Natural killer cell (primary cell): Measurements from ENCODE around the gene UTP15. TPM values are rescaled to one million over a fixed set of nuclear protein-coding genes. Genes with fewer than 3 reads are reported as not detected.
A peak's percentile ranks its signal among the peaks of the same experiment; 100 is the strongest.

Experiments
- ATAC-seq, 3 donors: fragments of 150-1000 bp in 2 of 3; fragments of 200-7000 bp in 1 of 3; cut with Tn5 transposase; 1 replicate in 1 of 3; 2 replicates in 2 of 3; pipeline ENCODE4 v1.10.0; 2021; ENCODE audit warnings: mild to moderate bottlenecking in 2 of 3, moderate library complexity in 2 of 3
- DNase-seq, 2 donors: peaks; one replicate each; pipeline versions ENCODE4 v3.0.0 to v3.0.0-alpha.2; 2013 to 2021; ENCODE audit warnings: mixed read lengths in 1 of 2
- H3K27ac ChIP-seq: one replicate; pipeline ENCODE4 v1.5.1; 2013; ENCODE audit warnings: mild to moderate bottlenecking, low read length
- H3K27me3 ChIP-seq: one replicate; pipeline ENCODE4 v1.6.1; 2013; ENCODE audit warnings: low read length; ENCODE audit not compliant: control insufficient read depth, insufficient read depth
- H3K36me3 ChIP-seq: one replicate; pipeline ENCODE4 v1.6.1; 2013; ENCODE audit warnings: low read length; ENCODE audit not compliant: control insufficient read depth, insufficient read depth
- H3K4me1 ChIP-seq: one replicate; pipeline ENCODE4 v1.6.1; 2013; ENCODE audit warnings: low read length; ENCODE audit not compliant: control insufficient read depth, insufficient read depth
- H3K4me3 ChIP-seq: one replicate; pipeline ENCODE4 v1.5.1; 2013; ENCODE audit warnings: low read length
- H3K9me3 ChIP-seq: one replicate; pipeline ENCODE4 v1.6.1; 2013; ENCODE audit warnings: low read length; ENCODE audit not compliant: control insufficient read depth, insufficient read depth
- H3K27ac Mint-ChIP-seq, 2 donors: one replicate each; pipeline ENCODE4 v1.8.0; 2022; ENCODE audit warnings: mild to moderate bottlenecking in 2 of 2, mixed read lengths in 2 of 2, moderate library complexity in 1 of 2
- H3K27me3 Mint-ChIP-seq, 2 donors: one replicate each; pipeline ENCODE4 v1.8.0; 2022; ENCODE audit warnings: low read depth in 2 of 2, mixed read lengths in 2 of 2
- H3K36me3 Mint-ChIP-seq: one replicate; pipeline ENCODE4 v1.8.0; 2022; ENCODE audit warnings: mixed read lengths
- H3K4me1 Mint-ChIP-seq, 2 donors: one replicate each; pipeline ENCODE4 v1.8.0; 2022; ENCODE audit warnings: mixed read lengths in 2 of 2
- H3K4me3 Mint-ChIP-seq: one replicate; pipeline ENCODE4 v1.8.0; 2022; ENCODE audit warnings: mild to moderate bottlenecking, moderate library complexity, mixed read lengths
- H3K9me3 Mint-ChIP-seq, 2 donors: one replicate each; pipeline ENCODE4 v1.8.0; 2022; ENCODE audit warnings: mixed read lengths in 2 of 2
- WGBS: methylation state at CpG from one replicate; pipeline ENCODE4 v1.1.7; 2013; ENCODE audit warnings: missing lambda C conversion rate; ENCODE audit not compliant: insufficient coverage; 5-methylcytosine and 5-hydroxymethylcytosine counted together
- intact Hi-C: fragments of 100-400 bp; cut with micrococcal nuclease; formaldehyde crosslinking; loops from one replicate; pipeline ENCODE4 v1.14.2; 2022
- total RNA-seq, 4 donors: library from RNA; stranded (reverse); fragments of 120-200 nt in 1 of 4; gene quantifications; one replicate each; pipeline versions ENCODE4 v1.2.3 to v1.2.4, GENCODE V29; 2013 to 2022
- TF ChIP-seq, protein P1 (sequence below): fragments of 200-600 bp; IDR thresholded peaks from one replicate; pipeline ENCODE4 v1.8.0; 2022; ENCODE audit warnings: antibody characterized with exemption

UTP15 gene
- total RNA-seq, 3 donors from 2014 or later (not counting 1 experiment from before 2014, with no cell fraction given): 33.0 to 46.5 (median 40.9) TPM

- Mint-ChIP-seq H3K4me3 (peak overlapping the region; percentile 55), H3K4me1 (peaks cover 0 to 4% of the 10 kb centered on the region in 2 donors), H3K9me3 (no peaks in the 10 kb centered on the region), H3K27ac (no peak overlapping the region), H3K36me3 (no peaks in the 10 kb centered on the region), H3K27me3 (peaks cover 23 to 40% of the 10 kb centered on the region in 2 donors)
- TF ChIP-seq, protein P1, sequence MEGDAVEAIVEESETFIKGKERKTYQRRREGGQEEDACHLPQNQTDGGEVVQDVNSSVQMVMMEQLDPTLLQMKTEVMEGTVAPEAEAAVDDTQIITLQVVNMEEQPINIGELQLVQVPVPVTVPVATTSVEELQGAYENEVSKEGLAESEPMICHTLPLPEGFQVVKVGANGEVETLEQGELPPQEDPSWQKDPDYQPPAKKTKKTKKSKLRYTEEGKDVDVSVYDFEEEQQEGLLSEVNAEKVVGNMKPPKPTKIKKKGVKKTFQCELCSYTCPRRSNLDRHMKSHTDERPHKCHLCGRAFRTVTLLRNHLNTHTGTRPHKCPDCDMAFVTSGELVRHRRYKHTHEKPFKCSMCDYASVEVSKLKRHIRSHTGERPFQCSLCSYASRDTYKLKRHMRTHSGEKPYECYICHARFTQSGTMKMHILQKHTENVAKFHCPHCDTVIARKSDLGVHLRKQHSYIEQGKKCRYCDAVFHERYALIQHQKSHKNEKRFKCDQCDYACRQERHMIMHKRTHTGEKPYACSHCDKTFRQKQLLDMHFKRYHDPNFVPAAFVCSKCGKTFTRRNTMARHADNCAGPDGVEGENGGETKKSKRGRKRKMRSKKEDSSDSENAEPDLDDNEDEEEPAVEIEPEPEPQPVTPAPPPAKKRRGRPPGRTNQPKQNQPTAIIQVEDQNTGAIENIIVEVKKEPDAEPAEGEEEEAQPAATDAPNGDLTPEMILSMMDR: no peak
- Histone ChIP-seq H3K27ac (no peak overlapping the region), H3K27me3 (peaks cover 18% of the 10 kb centered on the region), H3K4me1 (peaks cover 11% of the 10 kb centered on the region), H3K36me3 (no peaks in the 10 kb centered on the region), H3K4me3 (no peak overlapping the region), H3K9me3 (no peaks in the 10 kb centered on the region)
- no peak for ATAC-seq
- WGBS: 81% methylated on average over 2 of the region's 2 CpGs
- no peak for DNase-seq
- intact Hi-C loops: loop anchor here (10.0 kb wide), 1 partner anchor 71 kb away; no protein-coding TSS in a partner anchor
Measured at GRCh38 chr5:73623901-73624404, 58.4 kb downstream of the UTP15 start.

- Histone ChIP-seq H3K4me3 (no peak overlapping the region), H3K9me3 (no peaks in the 10 kb centered on the region), H3K36me3 (no peaks in the 10 kb centered on the region), H3K27me3 (peaks cover 18% of the 10 kb centered on the region), H3K4me1 (peaks cover 11% of the 10 kb centered on the region), H3K27ac (no peak overlapping the region)
- 95% methylated on average over 5 of the region's 6 CpGs for WGBS
- intact Hi-C loops: loop anchor here (10.0 kb wide), 1 partner anchor 70 kb away; no protein-coding TSS in a partner anchor
- Mint-ChIP-seq H3K27me3 (peaks cover 25 to 44% of the 10 kb centered on the region in 2 donors), H3K9me3 (no peaks in the 10 kb centered on the region), H3K4me1 (peaks cover 0 to 4% of the 10 kb centered on the region in 2 donors), H3K36me3 (no peaks in the 10 kb centered on the region), H3K27ac (no peak overlapping the region), H3K4me3 (peak overlapping the region; percentile 84)
- no peak for ATAC-seq
- TF ChIP-seq, protein P1: no peak
- DNase-seq: no peak
Measured at GRCh38 chr5:73624888-73625287, 59.3 kb downstream of the UTP15 start.

DNA sequence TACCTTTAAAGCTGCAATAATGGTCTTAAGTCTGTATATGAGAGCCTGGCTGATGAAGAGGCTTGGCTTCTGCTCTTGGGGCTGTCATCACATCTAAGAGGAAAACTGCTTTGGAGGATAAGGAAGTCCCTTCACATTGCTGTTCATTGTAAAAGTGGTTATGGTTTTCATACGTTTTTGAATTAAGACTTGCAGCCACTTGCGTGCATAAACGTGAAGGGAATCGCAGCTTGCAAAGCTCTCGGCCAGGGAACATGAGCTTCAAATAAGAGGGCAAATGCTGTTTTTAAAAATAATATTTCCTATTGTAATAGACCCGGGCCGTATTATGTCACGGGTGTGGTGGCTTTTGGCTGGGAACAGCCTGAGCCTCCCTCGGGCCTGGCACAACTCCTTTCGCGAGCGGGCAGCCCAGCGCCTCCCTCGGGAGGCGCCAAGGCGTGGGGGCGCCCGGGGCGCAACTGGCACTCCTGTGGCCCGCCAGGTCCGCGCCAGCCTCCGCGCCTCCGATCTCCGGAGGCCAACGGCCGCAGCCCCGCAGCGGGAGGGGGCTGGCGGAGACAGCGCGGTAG is 59.9 kb downstream of the UTP15 start:
- WGBS: 4% methylated on average over 33 of the region's 33 CpGs
- Histone ChIP-seq H3K27ac (no peak overlapping the region), H3K36me3 (no peaks in the 10 kb centered on the region), H3K27me3 (peaks cover 18% of the 10 kb centered on the region), H3K9me3 (no peaks in the 10 kb centered on the region), H3K4me1 (peaks cover 11% of the 10 kb centered on the region), H3K4me3 (peak overlapping the region; percentile 23)
- intact Hi-C loops: loop anchor here (10.0 kb wide), 1 partner anchor 69 kb away; no protein-coding TSS in a partner anchor
- Mint-ChIP-seq H3K27me3 (peaks cover 23 to 38% of the 10 kb centered on the region in 2 donors), H3K4me1 (peaks cover 0 to 4% of the 10 kb centered on the region in 2 donors), H3K27ac (no peak overlapping the region), H3K9me3 (no peaks in the 10 kb centered on the region), H3K4me3 (peak overlapping the region; percentile 84), H3K36me3 (no peaks in the 10 kb centered on the region)
- ATAC-seq (no peak), DNase-seq (no peak)
- TF ChIP-seq, protein P1: no peak
